Measurements from ENCODE around the gene ALKBH8.
"Not testable (repeated sequence)": the region's sequence is repeated elsewhere in the genome, so short reads cannot be mapped to it uniquely, and the experiment has no call there.

The ALKBH8 gene

DNA sequence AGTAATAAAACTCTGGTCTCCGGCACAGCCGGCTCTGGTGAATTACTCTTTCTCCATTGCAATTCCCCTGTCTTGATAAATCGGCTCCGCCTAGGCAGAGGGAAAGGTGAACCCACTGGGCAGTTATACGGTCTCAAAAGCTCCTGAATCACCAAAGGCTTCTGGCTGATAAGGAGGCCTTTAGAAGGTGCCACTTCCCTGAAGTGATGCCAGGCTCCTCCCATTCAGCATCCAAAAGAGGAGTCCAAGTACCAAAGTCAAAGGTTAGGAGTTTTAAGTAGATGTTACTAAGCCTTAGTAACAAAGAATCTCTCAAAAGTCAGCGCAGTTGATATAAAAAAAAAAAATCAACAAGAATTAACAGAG lies 11.8 kb upstream of the ALKBH8 start:
- no peak for DNase-seq

DNA sequence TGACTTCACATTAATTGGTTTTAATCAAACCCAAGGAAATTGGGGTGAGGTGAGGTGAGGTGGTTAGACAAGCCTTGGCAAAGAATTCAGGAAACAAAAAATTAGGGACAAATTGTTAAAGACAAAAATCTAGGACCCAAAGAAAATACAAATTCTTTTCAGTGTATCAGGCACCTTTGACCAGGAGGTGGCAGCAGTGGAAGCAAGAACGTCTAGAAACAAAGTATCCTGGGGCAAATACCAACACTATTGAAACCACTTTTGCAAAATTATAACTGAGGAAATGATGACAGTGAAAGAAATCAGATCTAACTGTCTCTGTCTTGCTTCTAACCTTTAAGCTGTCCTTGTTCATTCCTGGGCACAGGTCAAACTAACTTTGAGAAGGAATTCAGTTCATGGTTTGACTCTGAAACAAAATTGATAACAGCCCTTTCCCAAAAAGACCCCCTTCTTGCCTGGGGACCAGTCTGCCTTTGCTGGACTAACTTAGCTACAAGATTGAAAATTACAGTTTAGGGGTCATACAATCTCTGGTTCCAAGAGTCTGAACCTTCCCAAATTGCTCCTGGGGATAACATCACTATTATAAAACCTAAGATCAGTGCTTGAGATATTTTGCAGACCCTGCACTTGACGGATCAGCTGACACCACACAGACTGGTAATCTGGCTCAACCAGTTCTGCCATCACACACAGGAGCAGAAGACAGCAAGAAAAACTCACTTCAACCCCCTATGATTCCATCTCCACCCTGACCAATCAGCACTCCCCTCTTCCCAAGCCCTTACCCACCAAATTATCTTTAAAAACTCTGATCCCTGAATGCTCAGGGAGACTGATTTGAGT lies 11.2 kb upstream of the ALKBH8 start:
- DNase-seq, result not testable (repeated sequence)

GRCh38 chr11:107573438-107573837 lies 7.9 kb upstream of the ALKBH8 start:
- no peak for DNase-seq

DNA sequence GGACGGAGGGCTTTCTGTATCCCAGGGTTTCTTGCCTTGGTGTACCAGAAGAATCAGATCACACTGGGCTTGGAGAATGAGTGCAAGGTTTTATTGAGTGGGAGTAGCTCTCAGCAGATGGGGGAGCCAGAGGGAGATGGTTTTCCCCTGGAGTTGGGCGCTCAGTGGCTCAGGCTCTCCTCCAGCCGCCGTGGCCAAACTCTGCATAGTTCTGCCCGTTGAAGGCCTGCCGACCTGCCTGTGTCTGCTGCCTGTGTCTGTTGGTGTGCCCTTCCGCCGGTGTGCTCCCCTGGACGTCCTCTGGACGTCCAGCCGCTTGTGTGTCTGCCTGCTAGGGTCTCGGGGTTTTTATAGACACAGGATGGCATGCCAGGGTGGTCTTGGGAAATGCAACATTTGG lies 4.5 kb upstream of the ALKBH8 start:
- no peak for DNase-seq

DNA sequence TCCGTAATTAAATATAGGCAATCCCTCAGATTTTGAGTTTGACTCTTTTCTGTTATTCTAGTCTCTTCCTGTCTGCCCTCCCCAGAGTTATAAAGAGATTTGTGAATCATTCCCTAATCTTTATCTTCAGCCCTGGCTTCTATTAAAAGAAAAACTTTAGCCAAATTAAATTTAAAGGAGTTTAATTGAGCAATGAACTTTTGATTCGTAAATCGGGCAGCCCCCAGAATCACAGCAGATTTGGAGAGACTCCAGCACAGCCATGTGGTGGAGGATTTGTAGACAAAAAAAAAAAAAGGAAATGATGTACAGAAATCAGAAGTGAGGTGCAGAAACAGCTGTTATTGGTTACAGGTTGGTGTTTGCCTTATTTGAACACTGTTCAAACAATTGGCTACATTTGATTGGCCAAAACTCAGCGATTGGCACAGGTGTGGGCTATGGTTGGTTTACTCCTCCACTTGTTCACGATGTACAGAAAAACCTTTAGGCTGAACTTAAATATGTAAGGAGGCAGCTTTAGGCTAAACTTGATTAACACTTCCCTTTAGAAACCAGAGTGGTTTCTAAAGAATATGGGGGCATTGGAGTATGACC lies 2.3 kb upstream of the ALKBH8 start:
- no peak for DNase-seq

DNA sequence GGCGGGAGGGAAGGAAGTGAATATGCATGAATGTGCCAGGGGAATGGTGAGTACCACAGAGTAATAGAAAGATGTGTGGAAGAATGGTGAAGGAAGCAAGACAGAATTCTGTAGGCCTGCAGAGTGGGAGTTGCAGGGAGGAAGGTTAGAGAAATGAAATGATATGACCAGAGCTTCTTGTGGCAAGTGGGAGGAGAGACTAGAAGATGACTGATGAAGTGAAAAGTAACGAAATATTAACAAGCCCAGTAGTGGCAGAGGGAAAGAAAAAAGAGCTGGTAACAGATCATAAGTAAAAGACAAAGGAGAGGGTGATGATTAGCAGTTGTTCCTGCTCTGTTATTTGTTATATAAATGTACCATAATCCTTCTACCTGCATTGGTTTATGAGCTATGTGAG lies 1.0 kb upstream of the ALKBH8 start:
- no peak for DNase-seq

DNA sequence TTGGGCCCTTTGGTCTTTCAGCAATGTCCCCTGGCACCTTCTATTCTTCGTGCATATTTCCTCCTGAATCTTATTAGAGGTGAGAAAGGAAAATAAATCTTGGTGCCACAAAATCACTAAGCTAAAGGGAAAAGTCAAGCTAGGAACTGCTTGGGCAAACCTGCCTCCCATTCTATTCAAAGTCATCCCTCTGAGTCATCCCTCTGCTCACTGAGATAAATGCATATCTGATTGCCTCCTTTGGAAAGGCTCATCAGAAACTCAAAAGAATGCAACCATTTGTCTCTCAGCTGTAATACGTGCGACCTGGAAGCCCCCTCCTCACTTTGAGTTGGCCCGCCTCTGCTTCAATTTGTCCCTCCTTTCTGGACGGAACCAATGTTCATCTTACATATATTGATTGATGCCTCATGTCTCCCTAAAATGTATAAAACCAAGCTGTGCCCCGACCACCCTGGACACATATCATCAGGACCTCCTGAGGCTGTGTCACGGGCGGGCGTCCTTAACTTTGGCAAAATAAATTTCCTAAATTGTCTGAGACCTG lies 493 bp upstream of the ALKBH8 start:
- not testable (repeated sequence) for DNase-seq

- DNase-seq, result peak; percentile 27
Measured at GRCh38 chr11:107564877-107565218, 687 bp downstream of the ALKBH8 start.

DNA sequence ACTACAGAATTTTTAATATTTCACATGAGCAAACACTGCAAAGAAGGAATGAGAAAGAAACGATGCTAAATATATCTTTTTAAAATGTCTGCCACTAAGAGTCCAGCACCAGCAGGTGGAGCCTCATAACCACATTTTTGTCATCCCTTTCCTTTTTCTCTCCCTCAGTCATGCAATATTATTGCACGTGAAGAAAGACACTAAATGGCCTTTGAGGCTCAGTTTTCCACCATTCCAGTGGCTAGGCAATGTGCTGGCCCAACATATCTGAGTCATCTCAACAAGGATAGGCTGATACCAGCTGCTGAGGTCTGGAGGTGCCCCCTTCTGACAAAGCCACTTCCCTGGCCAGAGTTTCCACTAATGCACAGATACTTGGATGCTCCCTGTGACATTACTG lies 1.8 kb downstream of the ALKBH8 start:
- peak; percentile 4 for DNase-seq

GRCh38 chr11:107562647-107563208 lies 2.8 kb downstream of the ALKBH8 start:
- DNase-seq, result no peak

GRCh38 chr11:107561688-107562087 lies 3.8 kb downstream of the ALKBH8 start:
- no peak for DNase-seq

DNA sequence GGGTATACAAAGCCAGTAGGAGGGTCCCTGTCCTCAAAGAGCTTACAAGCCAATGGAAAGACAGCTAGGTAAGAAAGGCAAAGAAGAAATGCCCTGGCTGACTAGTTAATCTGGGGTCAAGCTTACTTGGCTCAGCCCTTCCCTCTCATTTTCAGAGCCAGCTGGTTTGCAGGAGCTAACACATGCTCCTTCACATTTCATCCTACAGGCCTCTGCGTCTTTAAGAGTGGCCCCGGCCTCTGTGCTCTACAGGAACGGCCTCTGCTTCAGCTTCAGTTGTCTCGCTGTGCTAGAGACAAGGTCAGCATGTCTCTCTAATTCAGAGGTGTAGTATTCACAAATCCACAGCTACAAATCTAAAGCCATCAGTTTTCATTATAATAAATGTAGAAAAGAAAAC lies 15.2 kb downstream of the ALKBH8 start:
- DNase-seq, result no peak

GRCh38 chr11:107549954-107550285 lies 15.6 kb downstream of the ALKBH8 start:
- no peak for DNase-seq

DNA sequence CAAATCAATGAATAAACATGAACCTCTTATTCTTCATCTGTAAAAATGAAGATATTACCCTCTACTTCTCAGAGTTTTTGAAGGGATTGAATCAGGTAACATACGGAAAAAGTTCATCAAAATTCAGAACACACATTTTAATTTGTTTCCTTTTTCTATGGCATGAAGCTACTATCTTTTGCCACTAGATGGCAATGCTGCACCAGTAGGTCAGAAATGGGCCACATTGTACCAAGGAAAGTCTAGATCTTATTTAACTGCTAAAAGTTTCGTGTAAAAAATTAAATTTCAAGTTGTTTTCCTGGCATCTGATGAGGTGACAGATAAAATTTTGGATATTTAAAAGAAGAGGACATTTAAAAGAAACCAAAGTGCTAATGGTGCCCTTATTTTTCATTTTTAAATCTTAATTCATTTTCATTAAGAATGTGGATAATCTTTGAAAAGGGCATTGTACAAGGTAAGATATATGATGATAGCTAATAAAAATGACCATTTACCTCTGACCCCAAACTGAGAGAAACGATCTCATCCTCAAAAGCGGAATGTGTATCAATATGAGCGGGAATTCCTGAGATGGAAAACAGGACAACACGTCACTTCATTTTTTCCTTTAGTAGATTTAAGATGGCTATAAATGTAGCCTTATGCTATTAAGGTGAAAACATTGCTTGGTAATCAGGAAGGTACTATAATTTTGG lies 16.1 kb downstream of the ALKBH8 start:
- peak; percentile 7 for DNase-seq

DNA sequence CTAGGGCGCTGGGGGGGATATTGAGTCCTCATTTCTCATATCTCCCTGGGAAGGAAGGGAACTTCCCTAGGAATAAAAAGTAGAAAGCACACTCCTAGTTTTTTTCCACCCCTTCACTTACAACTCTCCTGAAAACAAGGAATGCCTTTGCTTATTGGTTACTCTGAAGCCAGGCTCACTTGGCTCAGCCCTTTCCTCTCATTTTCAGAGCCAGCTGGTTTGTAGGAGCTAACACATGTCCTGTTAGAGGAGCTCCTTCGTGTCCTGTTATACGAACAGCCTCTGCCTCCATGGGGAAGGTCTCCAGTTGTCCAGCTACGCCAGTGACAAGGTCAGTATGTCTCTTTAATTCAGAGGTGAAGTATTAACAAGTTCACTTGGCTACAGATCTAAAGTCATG lies 17.6 kb downstream of the ALKBH8 start:
- no peak for DNase-seq

- DNase-seq, result no peak
Measured at GRCh38 chr11:107545101-107545514, 20.4 kb downstream of the ALKBH8 start.

- DNase-seq, result no peak
Measured at GRCh38 chr11:107538821-107539220, 26.7 kb downstream of the ALKBH8 start.

DNA sequence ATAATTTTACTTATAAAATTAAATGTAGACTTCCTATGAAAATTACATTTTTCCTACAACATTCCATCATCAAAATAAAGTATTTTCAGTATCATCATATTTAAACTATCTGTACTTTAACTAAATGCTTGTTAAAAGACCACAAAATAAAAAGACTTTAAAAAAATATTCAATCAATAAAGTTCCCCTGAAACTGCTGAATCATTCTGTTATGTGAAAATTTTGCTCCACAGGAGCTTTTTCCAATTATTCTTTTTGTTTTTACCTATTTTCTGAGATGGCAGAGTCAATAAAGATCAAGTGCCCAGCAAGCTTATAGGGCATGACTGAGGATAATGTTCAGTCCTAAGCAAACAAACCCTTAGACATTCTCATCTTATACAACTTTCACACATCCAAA lies 27.3 kb downstream of the ALKBH8 start:
- DNase-seq, result no peak

GRCh38 chr11:107537155-107537554 lies 28.4 kb downstream of the ALKBH8 start:
- not testable (repeated sequence) for DNase-seq

DNA sequence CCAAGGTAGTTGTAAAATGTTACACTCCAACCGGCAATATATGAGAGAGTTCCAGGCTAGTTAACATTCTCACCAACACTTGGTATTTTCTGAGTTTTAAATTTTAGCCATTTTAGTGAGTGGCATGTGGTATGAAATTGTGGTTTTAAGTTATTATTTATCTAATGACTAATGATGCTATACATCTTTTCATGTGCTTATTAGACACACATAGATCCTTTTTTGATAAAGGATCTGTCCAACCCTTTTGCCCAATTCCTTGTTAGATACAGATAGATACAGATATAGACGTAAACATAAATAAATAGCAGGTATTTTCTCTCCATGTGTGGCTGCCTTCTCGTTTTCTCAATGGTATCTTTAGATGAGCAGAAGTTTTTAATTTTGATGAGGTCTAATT lies 39.3 kb downstream of the ALKBH8 start:
- DNase-seq, result no peak

DNA sequence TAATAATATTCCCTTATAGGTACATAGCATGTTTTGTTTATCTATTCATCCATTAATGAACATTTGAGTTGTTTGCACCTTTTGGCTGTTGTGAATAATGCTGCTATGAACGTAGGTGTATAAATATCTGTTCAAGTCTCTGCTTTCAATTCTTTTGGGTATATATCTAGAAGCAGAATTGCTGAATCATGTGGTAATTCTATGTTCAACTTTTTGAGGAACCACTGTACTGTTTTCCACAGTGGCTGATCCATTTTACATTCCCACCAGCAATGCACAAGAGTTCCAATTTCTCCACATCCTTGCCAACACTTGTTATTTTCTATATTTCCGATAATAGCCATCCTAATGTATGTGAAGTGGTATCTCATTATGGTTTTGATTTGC lies 56.7 kb downstream of the ALKBH8 start:
- DNase-seq, result no peak

DNA sequence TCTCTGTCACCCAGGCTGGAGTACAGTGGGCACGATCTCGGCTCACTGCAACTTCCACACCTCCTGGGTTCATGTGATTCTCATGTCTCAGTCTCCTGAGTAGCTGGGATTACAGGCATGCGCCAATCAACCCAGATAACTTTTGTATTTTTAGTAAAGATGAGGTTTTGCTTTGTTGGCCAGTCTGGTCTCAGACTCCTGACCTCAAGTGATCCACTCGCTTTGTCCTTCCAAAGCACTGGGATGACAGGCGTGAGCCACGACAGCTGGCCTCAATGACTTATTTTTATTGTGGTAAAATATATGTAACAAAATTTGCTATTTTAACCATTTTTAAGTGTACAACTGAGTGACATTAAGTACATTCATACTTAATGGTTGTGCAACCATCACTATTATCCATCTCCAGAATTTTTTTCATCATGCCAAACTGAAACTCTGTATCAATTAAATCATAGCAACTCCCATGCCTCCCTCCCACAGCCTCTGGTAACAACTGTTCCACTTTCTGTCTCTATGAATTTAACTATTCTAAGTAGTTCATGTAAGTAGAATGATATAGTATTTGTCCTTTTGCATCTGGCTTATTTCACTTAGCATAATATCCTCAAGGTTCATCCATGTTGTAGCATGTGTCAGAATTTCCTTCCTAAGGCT lies 57.2 kb downstream of the ALKBH8 start:
- DNase-seq, result no peak

GRCh38 chr11:107505647-107506225 lies 59.8 kb downstream of the ALKBH8 start:
- DNase-seq, result no peak
